Stomach (tissue), 4 donors: ENCODE results near the gene NOP9.

Experiments
- CTCF ChIP-seq, 7 experiments: fragments of 450-650 bp in 4 of 7; fragments of 200-600 bp in 3 of 7; sonication (generic) in 3 of 7; IDR thresholded peaks; one replicate each; pipeline ENCODE4 v1.5.1; 2016 to 2019; ENCODE audit warnings: antibody characterized with exemption in 7 of 7, control low read depth in 2 of 7, mild to moderate bottlenecking in 1 of 7
- POLR2A ChIP-seq, 4 donors: fragments of 450-650 bp; IDR thresholded peaks; one replicate each; pipeline ENCODE4 v1.6.1; 2016; ENCODE audit warnings: antibody characterized with exemption in 4 of 4, control low read depth in 2 of 4, mild to moderate bottlenecking in 1 of 4, moderate library complexity in 1 of 4
- POLR2AphosphoS5 ChIP-seq, 3 donors: sonication (generic); formaldehyde crosslinking; IDR thresholded peaks; one replicate each; pipeline ENCODE4 v1.6.1; 2016; ENCODE audit warnings: antibody characterized with exemption in 3 of 3

- TF ChIP-seq POLR2A (IDR thresholded peaks at IDR 0.05) = no peak
- TF ChIP-seq CTCF (IDR thresholded peaks at IDR 0.05) = no peak
- TF ChIP-seq POLR2AphosphoS5 (IDR thresholded peaks at IDR 0.05) = no peak
Observed at GRCh38 chr14:24253936-24254335, 45.7 kb upstream of the NOP9 start.
